Measurements from ENCODE around the gene ERICH6B.

DNA sequence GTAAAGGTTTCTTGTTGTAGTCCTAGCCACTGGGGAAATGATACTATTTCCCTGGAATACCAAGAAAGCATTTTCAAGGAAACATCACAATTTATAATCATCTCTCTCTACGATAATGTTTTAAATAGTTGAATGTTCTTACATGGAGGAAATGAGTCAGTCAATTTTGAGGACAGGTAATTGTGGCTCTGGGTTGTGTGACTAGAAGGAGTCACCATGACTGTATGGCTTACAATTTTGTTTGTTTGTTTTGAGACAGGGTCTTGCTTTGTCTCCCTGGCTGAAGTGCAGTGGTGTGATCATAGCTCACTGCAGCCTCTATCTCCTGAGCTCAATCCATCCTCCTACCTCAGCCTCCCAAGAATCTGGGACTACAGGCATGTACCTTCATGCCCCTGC, 103.4 kb downstream of the ERICH6B start:
- TF ChIP-seq EZH2 (IDR thresholded peaks at IDR 0.05; ENCODE audit: borderline replicate concordance, low read length) (no peak), CTCF (IDR thresholded peaks at IDR 0.05; ENCODE audit: low read length) (no peak)

Data from OCI-LY1 (cell line).